DND-41 (cell line): ENCODE data around the gene CYB561.

Experiments used
- EZH2 ChIP-seq: IDR thresholded peaks from 3 replicates; pipeline ENCODE4 v1.6.1; 2012; ENCODE audit warnings: borderline replicate concordance, low read depth, mild to moderate bottlenecking, moderate library complexity, low read length, inconsistent platforms; ENCODE audit not compliant: severe bottlenecking
- TF ChIP-seq, protein P1 (sequence below): IDR thresholded peaks from 2 replicates; pipeline ENCODE4 v1.5.1; 2012; ENCODE audit warnings: borderline replicate concordance, low read length, moderate library complexity, mild to moderate bottlenecking; ENCODE audit not compliant: poor library complexity, severe bottlenecking; ENCODE audit errors: extremely low read depth

GRCh38 chr17:63475491-63476412 is 29.6 kb upstream of the CYB561 start:
- TF ChIP-seq, protein P1, sequence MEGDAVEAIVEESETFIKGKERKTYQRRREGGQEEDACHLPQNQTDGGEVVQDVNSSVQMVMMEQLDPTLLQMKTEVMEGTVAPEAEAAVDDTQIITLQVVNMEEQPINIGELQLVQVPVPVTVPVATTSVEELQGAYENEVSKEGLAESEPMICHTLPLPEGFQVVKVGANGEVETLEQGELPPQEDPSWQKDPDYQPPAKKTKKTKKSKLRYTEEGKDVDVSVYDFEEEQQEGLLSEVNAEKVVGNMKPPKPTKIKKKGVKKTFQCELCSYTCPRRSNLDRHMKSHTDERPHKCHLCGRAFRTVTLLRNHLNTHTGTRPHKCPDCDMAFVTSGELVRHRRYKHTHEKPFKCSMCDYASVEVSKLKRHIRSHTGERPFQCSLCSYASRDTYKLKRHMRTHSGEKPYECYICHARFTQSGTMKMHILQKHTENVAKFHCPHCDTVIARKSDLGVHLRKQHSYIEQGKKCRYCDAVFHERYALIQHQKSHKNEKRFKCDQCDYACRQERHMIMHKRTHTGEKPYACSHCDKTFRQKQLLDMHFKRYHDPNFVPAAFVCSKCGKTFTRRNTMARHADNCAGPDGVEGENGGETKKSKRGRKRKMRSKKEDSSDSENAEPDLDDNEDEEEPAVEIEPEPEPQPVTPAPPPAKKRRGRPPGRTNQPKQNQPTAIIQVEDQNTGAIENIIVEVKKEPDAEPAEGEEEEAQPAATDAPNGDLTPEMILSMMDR = no peak
- no peak for TF ChIP-seq EZH2
